KMS-11 (cell line): ENCODE data around the gene HLF.

Experiments used
- H2AFZ ChIP-seq: fragments of 200-600 bp; sonication (generic); 2 replicates; pipeline ENCODE4 v1.6.1; 2016; ENCODE audit warnings: antibody characterized with exemption, mixed run types, low read depth
- H3K27ac ChIP-seq: fragments of 200-600 bp; sonication (generic); 2 replicates; pipeline ENCODE4 v1.6.1; 2016; ENCODE audit warnings: mild to moderate bottlenecking, mixed run types
- H3K27me3 ChIP-seq: fragments of 200-600 bp; sonication (generic); 2 replicates; pipeline ENCODE4 v1.6.1; 2017; ENCODE audit warnings: mild to moderate bottlenecking, low read depth, mixed run types, moderate library complexity; ENCODE audit not compliant: insufficient read depth
- H3K36me3 ChIP-seq: fragments of 200-600 bp; sonication (generic); 2 replicates; pipeline ENCODE4 v1.6.1; 2017; ENCODE audit warnings: mild to moderate bottlenecking, mixed run types; ENCODE audit not compliant: insufficient read depth
- H3K4me1 ChIP-seq: fragments of 200-600 bp; sonication (generic); 2 replicates; pipeline ENCODE4 v1.6.1; 2016; ENCODE audit warnings: mild to moderate bottlenecking, low read depth, mixed run types; ENCODE audit not compliant: poor library complexity, severe bottlenecking
- H3K4me2 ChIP-seq: fragments of 200-600 bp; sonication (generic); 2 replicates; pipeline ENCODE4 v1.7.0; 2016; ENCODE audit warnings: mild to moderate bottlenecking, mixed run types
- H3K4me3 ChIP-seq: fragments of 200-600 bp; sonication (generic); IDR thresholded peaks from 2 replicates; pipeline ENCODE4 v1.6.1; 2017; ENCODE audit warnings: low read depth, low read length, mixed read lengths; ENCODE audit not compliant: insufficient read depth
- H3K79me2 ChIP-seq: fragments of 200-600 bp; sonication (generic); 2 replicates; pipeline ENCODE4 v1.6.1; 2016; ENCODE audit warnings: low read depth, mixed run types; ENCODE audit not compliant: insufficient read depth
- H3K9ac ChIP-seq: fragments of 200-600 bp; sonication (generic); 2 replicates; pipeline ENCODE4 v1.6.1; 2016; ENCODE audit warnings: mild to moderate bottlenecking, mixed run types
- H4K20me1 ChIP-seq: fragments of 200-600 bp; sonication (generic); 2 replicates; pipeline ENCODE4 v1.6.1; 2016; ENCODE audit warnings: mild to moderate bottlenecking, mixed run types; ENCODE audit not compliant: insufficient read depth
- TF ChIP-seq, protein P1 (sequence below): fragments of 200-600 bp; sonication (generic); conservative IDR thresholded peaks from 2 replicates; pipeline ENCODE4 v1.6.1; 2017; ENCODE audit warnings: low read depth, mild to moderate bottlenecking, antibody characterized with exemption, low read length, moderate library complexity, mixed read lengths

Gene HLF

GRCh38 chr17:55265311-55266021 lies 706 bp downstream of the HLF start:
- Histone ChIP-seq H3K27ac (no peak overlapping the region), H3K4me3 (no peak overlapping the region), H3K9ac (peak overlapping the region; percentile 50; the same call in 1 of the 2 replicates), H3K4me1 (no peaks in the 10 kb centered on the region), H3K4me2 (peak overlapping the region; percentile 22), H3K79me2 (no peaks in the 10 kb centered on the region), H3K27me3 (no peaks in the 10 kb centered on the region), H4K20me1 (no peaks in the 10 kb centered on the region), H3K36me3 (no peaks in the 10 kb centered on the region), H2AFZ (0 out of 2 replicates have a peak overlapping the region, but pooled peaks have one; percentile 29)
- TF ChIP-seq, protein P1, sequence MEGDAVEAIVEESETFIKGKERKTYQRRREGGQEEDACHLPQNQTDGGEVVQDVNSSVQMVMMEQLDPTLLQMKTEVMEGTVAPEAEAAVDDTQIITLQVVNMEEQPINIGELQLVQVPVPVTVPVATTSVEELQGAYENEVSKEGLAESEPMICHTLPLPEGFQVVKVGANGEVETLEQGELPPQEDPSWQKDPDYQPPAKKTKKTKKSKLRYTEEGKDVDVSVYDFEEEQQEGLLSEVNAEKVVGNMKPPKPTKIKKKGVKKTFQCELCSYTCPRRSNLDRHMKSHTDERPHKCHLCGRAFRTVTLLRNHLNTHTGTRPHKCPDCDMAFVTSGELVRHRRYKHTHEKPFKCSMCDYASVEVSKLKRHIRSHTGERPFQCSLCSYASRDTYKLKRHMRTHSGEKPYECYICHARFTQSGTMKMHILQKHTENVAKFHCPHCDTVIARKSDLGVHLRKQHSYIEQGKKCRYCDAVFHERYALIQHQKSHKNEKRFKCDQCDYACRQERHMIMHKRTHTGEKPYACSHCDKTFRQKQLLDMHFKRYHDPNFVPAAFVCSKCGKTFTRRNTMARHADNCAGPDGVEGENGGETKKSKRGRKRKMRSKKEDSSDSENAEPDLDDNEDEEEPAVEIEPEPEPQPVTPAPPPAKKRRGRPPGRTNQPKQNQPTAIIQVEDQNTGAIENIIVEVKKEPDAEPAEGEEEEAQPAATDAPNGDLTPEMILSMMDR = no peak

- TF ChIP-seq, protein P1 = no peak
- Histone ChIP-seq H3K27ac (no peak overlapping the region), H3K4me3 (no peak overlapping the region), H3K27me3 (no peaks in the 10 kb centered on the region), H3K36me3 (no peaks in the 10 kb centered on the region), H2AFZ (no peak overlapping the region), H3K4me2 (no peak overlapping the region), H3K9ac (no peak overlapping the region), H4K20me1 (no peaks in the 10 kb centered on the region), H3K79me2 (no peaks in the 10 kb centered on the region), H3K4me1 (no peaks in the 10 kb centered on the region)
These were observed 1.5 kb downstream of the HLF start for GRCh38 chr17:55266051-55266957.

GRCh38 chr17:55266958-55267688 lies 2.4 kb downstream of the HLF start:
- no peak overlapping the region for H3K27ac ChIP-seq
- H3K4me3 ChIP-seq = no peak overlapping the region
- H3K79me2 ChIP-seq = no peaks in the 10 kb centered on the region
- no peaks in the 10 kb centered on the region for H3K27me3 ChIP-seq
- TF ChIP-seq, protein P1 = no peak
- H4K20me1 ChIP-seq = no peaks in the 10 kb centered on the region
- no peak overlapping the region for H3K9ac ChIP-seq
- H3K36me3 ChIP-seq = no peaks in the 10 kb centered on the region
- H3K4me1 ChIP-seq = no peaks in the 10 kb centered on the region
- no peak overlapping the region for H2AFZ ChIP-seq
- no peak overlapping the region for H3K4me2 ChIP-seq

DNA sequence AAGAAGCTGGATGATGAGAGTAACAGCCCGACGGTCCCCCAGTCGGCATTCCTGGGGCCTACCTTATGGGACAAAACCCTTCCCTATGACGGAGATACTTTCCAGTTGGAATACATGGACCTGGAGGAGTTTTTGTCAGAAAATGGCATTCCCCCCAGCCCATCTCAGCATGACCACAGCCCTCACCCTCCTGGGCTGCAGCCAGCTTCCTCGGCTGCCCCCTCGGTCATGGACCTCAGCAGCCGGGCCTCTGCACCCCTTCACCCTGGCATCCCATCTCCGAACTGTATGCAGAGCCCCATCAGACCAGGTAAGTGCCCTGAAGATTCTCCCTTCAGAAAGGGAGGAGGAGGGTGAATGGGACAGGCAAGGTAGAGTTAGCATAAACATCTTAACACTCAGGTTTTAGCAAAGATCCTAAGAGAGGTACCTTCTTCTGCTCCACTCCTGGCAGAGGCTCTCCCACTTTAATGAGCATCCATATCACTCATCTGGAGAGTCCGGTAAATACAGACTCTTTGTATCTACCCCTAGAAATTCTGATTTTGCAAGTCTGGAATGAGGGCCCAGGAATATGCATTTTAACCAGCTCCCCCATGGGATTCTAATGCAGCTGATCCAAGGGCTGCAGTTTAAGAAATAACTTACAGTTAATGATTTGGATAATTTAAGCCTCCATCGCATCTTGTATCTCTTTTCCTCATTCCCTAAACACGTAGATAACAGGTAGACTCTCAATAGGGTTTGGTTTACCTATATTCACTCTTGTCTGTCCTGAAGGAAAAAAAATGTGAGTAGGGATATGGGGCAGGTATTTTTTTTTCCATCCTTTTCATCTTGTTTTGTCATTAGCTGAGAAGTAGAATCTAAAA lies 3.3 kb downstream of the HLF start:
- TF ChIP-seq, protein P1 = no peak
- H3K4me2 ChIP-seq = no peak overlapping the region
- H3K79me2 ChIP-seq = no peaks in the 10 kb centered on the region
- H3K27me3 ChIP-seq = no peaks in the 10 kb centered on the region
- no peak overlapping the region for H2AFZ ChIP-seq
- no peaks in the 10 kb centered on the region for H4K20me1 ChIP-seq
- no peak overlapping the region for H3K9ac ChIP-seq
- no peak overlapping the region for H3K4me3 ChIP-seq
- no peaks in the 10 kb centered on the region for H3K36me3 ChIP-seq
- H3K27ac ChIP-seq = no peak overlapping the region
- no peaks in the 10 kb centered on the region for H3K4me1 ChIP-seq
